ENCODE measurements around the gene PTPRF.

Gene PTPRF

GRCh38 chr1:43552813-43553212 is 22.1 kb downstream of the PTPRF start:
- peak; percentile 90 for DNase-seq (ENCODE audit: low spot score)

GRCh38 chr1:43554444-43554992 is 23.8 kb downstream of the PTPRF start:
- no peak for DNase-seq (ENCODE audit: low spot score)

GRCh38 chr1:43556782-43557181 is 26.1 kb downstream of the PTPRF start:
- no peak for DNase-seq (ENCODE audit: low spot score)

- no peak for DNase-seq (ENCODE audit: low spot score)
These were observed 27.1 kb downstream of the PTPRF start for GRCh38 chr1:43557744-43558245.

- peak; percentile 56 for DNase-seq (ENCODE audit: low spot score)
These were observed 27.7 kb downstream of the PTPRF start for GRCh38 chr1:43558346-43558841.

- no peak for DNase-seq (ENCODE audit: low spot score)
These were observed 29.0 kb downstream of the PTPRF start for GRCh38 chr1:43559714-43560113.

- DNase-seq (ENCODE audit: low spot score), result no peak
These were observed 29.6 kb downstream of the PTPRF start for GRCh38 chr1:43560286-43560685.

- DNase-seq (ENCODE audit: low spot score), result no peak
These were observed 33.3 kb downstream of the PTPRF start for GRCh38 chr1:43563876-43564539.

GRCh38 chr1:43564551-43565348 is 34.1 kb downstream of the PTPRF start:
- no peak for DNase-seq (ENCODE audit: low spot score)

GRCh38 chr1:43565600-43566360 is 35.1 kb downstream of the PTPRF start:
- peak; percentile 58 for DNase-seq (ENCODE audit: low spot score)

GRCh38 chr1:43566382-43567044 is 35.8 kb downstream of the PTPRF start:
- DNase-seq (ENCODE audit: low spot score), result no peak

GRCh38 chr1:43569175-43569574 is 38.5 kb downstream of the PTPRF start:
- no peak for DNase-seq (ENCODE audit: low spot score)

- DNase-seq (ENCODE audit: low spot score), result no peak
These were observed 39.6 kb downstream of the PTPRF start for GRCh38 chr1:43570277-43570676.

- no peak for DNase-seq (ENCODE audit: low spot score)
These were observed 40.0 kb downstream of the PTPRF start for GRCh38 chr1:43570715-43571114.

GRCh38 chr1:43572084-43572483 is 41.4 kb downstream of the PTPRF start:
- DNase-seq (ENCODE audit: low spot score), result no peak

GRCh38 chr1:43572538-43572937 is 41.9 kb downstream of the PTPRF start:
- DNase-seq (ENCODE audit: low spot score), result no peak

- DNase-seq (ENCODE audit: low spot score), result no peak
These were observed 42.5 kb downstream of the PTPRF start for GRCh38 chr1:43573066-43573800.

GRCh38 chr1:43576521-43576920 is 45.8 kb downstream of the PTPRF start:
- no peak for DNase-seq (ENCODE audit: low spot score)

- DNase-seq (ENCODE audit: low spot score), result no peak
These were observed 47.2 kb downstream of the PTPRF start for GRCh38 chr1:43577655-43578542.

- DNase-seq (ENCODE audit: low spot score), result no peak
These were observed 49.4 kb downstream of the PTPRF start for GRCh38 chr1:43580039-43580438.

Measured in putamen (tissue), 1 donor.